Neural cell (in vitro differentiated cells): ENCODE measurements around the gene SLC51A. TPM values are rescaled to one million over a fixed set of nuclear protein-coding genes. Genes with fewer than 3 reads are reported as not detected.

ENCODE experiments used
- H2AFZ ChIP-seq: fragments of 200-600, 300-800 bp; sonication (generic), shearing (Covaris generic); 2 replicates; pipeline ENCODE4 v1.6.0; 2014; ENCODE audit warnings: low read depth, mild to moderate bottlenecking, antibody characterized with exemption, low read length, moderate library complexity
- H3F3A ChIP-seq: fragments of 200-600 bp; shearing (Covaris generic); 2 replicates; pipeline ENCODE4 v1.6.1; 2016; ENCODE audit warnings: mild to moderate bottlenecking, moderate library complexity, mixed read lengths, antibody characterized with exemption, low read length; ENCODE audit not compliant: insufficient read depth, poor library complexity, severe bottlenecking
- H3K27ac ChIP-seq: fragments of 200-600, 300-800 bp; sonication (generic), shearing (Covaris generic); 2 replicates; pipeline ENCODE4 v1.5.1; 2014; ENCODE audit warnings: mild to moderate bottlenecking, low read length, moderate library complexity
- H3K27me3 ChIP-seq: fragments of 300-800, 200-600 bp; sonication (generic), shearing (Covaris generic); 2 replicates; pipeline ENCODE4 v1.6.0; 2014; ENCODE audit warnings: mild to moderate bottlenecking, low read depth, low read length, moderate library complexity; ENCODE audit not compliant: insufficient read depth
- H3K36me3 ChIP-seq: fragments of 300-800, 200-600 bp; sonication (generic), shearing (Covaris generic); 2 replicates; pipeline ENCODE4 v1.5.1; 2014; ENCODE audit warnings: mild to moderate bottlenecking, antibody characterized with exemption, low read length, moderate library complexity; ENCODE audit not compliant: insufficient read depth
- H3K4me2 ChIP-seq: fragments of 300-800, 200-600 bp; sonication (generic), shearing (Covaris generic); 2 replicates; pipeline ENCODE4 v1.6.0; 2014; ENCODE audit warnings: mild to moderate bottlenecking, low read length
- H3K4me3 ChIP-seq: fragments of 300-800, 200-600 bp; sonication (generic), shearing (Covaris generic); 2 replicates; pipeline ENCODE4 v1.5.1; 2014; ENCODE audit warnings: mild to moderate bottlenecking, low read length, moderate library complexity
- H3K79me2 ChIP-seq: fragments of 200-600 bp; shearing (Covaris generic); replicated peaks from 2 replicates; pipeline ENCODE4 v1.6.0; 2014; ENCODE audit warnings: mild to moderate bottlenecking, low read length, moderate library complexity; ENCODE audit not compliant: insufficient read depth
- H3K9ac ChIP-seq: fragments of 300-800, 200-600 bp; sonication (generic), shearing (Covaris generic); 2 replicates; pipeline ENCODE4 v1.6.1; 2016; ENCODE audit warnings: mild to moderate bottlenecking, low read length, mixed read lengths
- H3K9me2 ChIP-seq: fragments of 200-600 bp; shearing (Covaris generic); 2 replicates; pipeline ENCODE4 v1.6.1; 2016; ENCODE audit warnings: mild to moderate bottlenecking, low read length, mixed read lengths; ENCODE audit not compliant: insufficient read depth
- H3K9me3 ChIP-seq: fragments of 200-600, 300-800 bp; sonication (generic), shearing (Covaris generic); 2 replicates; pipeline ENCODE4 v1.6.1; 2016; ENCODE audit warnings: mild to moderate bottlenecking, mixed run types, low read length, moderate library complexity, mixed read lengths
- H4K20me1 ChIP-seq: fragments of 200-600 bp; shearing (Covaris generic); 2 replicates; pipeline ENCODE4 v1.6.1; 2016; ENCODE audit warnings: mild to moderate bottlenecking, mixed run types; ENCODE audit not compliant: insufficient read depth
- CTCF ChIP-seq: fragments of 450-650 bp; IDR thresholded peaks from 2 replicates; pipeline ENCODE4 v1.5.1; 2014; ENCODE audit warnings: antibody characterized with exemption, mild to moderate bottlenecking, moderate library complexity; ENCODE audit not compliant: poor library complexity, severe bottlenecking
- EP300 ChIP-seq: fragments of 450-650 bp; conservative IDR thresholded peaks from 2 replicates; pipeline ENCODE4 v1.6.1; 2014; ENCODE audit warnings: antibody characterized with exemption, mild to moderate bottlenecking, moderate library complexity; ENCODE audit not compliant: poor library complexity, severe bottlenecking
- EZH2 ChIP-seq: fragments of 200-600, 300-800 bp; shearing (Covaris generic), sonication (generic); IDR thresholded peaks from 2 replicates; pipeline ENCODE4 v1.6.1; 2014; ENCODE audit warnings: antibody characterized with exemption, low read length, borderline replicate concordance, mild to moderate bottlenecking; ENCODE audit not compliant: insufficient read depth, poor library complexity, severe bottlenecking
- MXI1 ChIP-seq: fragments of 450-650 bp; conservative IDR thresholded peaks from 2 replicates; pipeline ENCODE4 v1.6.1; 2014; ENCODE audit warnings: antibody characterized with exemption, mild to moderate bottlenecking; ENCODE audit not compliant: poor library complexity, severe bottlenecking
- POLR2AphosphoS5 ChIP-seq: IDR thresholded peaks from 2 replicates; pipeline ENCODE4 v1.6.1; 2012
- RAD21 ChIP-seq: fragments of 450-650 bp; conservative IDR thresholded peaks from 2 replicates; pipeline ENCODE4 v1.6.1; 2014; ENCODE audit warnings: antibody characterized with exemption, mild to moderate bottlenecking, moderate library complexity
- SMC3 ChIP-seq: fragments of 450-650 bp; conservative IDR thresholded peaks from 2 replicates; pipeline ENCODE4 v1.6.1; 2014; ENCODE audit warnings: antibody characterized with exemption, mild to moderate bottlenecking, moderate library complexity; ENCODE audit not compliant: poor library complexity
- TAF1 ChIP-seq: IDR thresholded peaks from 2 replicates; pipeline ENCODE4 v1.6.1; 2012; ENCODE audit warnings: low read depth
- polyA plus RNA-seq: library from polyadenylated mRNA; depleted of rRNA; stranded (reverse); fragments of >200 nt; gene quantifications from 2 replicates; pipeline ENCODE4 v1.2.3, GENCODE V29; 2014
- TF ChIP-seq, protein P1 (sequence below): IDR thresholded peaks from 2 replicates; pipeline ENCODE4 v1.6.1; 2012; ENCODE audit warnings: borderline replicate concordance

SLC51A gene
- polyA plus RNA-seq, 1 donor from 2014 or later = not detected

DNA sequence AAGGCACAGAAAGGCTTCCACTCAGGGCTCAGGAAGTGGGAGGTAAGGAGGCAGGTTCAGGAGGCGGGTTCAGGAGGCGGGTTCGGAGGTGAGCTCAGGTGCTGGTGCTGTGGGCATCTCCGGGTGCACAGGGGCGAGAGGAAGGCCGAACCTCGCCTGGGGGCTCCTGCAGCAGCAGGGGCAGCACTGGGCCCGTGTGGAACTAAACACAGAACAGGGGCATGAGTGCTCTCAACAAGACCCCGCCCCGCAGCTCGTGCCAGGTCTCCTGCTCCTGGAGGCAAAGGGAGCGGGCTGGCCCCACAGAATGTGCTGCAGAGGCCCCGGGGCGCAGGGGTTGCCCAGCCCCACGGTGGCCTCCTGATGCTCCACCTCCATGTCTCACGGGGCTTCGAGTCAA is 18.8 kb upstream of the SLC51A start:
- Histone ChIP-seq H3K9me2 (no peaks in the 10 kb centered on the region), H2AFZ (no peak overlapping the region), H3K9ac (no peak overlapping the region), H4K20me1 (no peaks in the 10 kb centered on the region), H3K9me3 (no peaks in the 10 kb centered on the region), H3F3A (no peaks in the 10 kb centered on the region), H3K4me2 (no peak overlapping the region), H3K27ac (no peak overlapping the region), H3K27me3 (no peaks in the 10 kb centered on the region), H3K4me3 (no peak overlapping the region), H3K36me3 (no peaks in the 10 kb centered on the region), H3K79me2 (no peaks in the 10 kb centered on the region)
- TF ChIP-seq RAD21 (no peak), POLR2AphosphoS5 (no peak), TAF1 (no peak), SMC3 (no peak), MXI1 (no peak), EP300 (no peak), CTCF (no peak), EZH2 (no peak)
- TF ChIP-seq, protein P1, sequence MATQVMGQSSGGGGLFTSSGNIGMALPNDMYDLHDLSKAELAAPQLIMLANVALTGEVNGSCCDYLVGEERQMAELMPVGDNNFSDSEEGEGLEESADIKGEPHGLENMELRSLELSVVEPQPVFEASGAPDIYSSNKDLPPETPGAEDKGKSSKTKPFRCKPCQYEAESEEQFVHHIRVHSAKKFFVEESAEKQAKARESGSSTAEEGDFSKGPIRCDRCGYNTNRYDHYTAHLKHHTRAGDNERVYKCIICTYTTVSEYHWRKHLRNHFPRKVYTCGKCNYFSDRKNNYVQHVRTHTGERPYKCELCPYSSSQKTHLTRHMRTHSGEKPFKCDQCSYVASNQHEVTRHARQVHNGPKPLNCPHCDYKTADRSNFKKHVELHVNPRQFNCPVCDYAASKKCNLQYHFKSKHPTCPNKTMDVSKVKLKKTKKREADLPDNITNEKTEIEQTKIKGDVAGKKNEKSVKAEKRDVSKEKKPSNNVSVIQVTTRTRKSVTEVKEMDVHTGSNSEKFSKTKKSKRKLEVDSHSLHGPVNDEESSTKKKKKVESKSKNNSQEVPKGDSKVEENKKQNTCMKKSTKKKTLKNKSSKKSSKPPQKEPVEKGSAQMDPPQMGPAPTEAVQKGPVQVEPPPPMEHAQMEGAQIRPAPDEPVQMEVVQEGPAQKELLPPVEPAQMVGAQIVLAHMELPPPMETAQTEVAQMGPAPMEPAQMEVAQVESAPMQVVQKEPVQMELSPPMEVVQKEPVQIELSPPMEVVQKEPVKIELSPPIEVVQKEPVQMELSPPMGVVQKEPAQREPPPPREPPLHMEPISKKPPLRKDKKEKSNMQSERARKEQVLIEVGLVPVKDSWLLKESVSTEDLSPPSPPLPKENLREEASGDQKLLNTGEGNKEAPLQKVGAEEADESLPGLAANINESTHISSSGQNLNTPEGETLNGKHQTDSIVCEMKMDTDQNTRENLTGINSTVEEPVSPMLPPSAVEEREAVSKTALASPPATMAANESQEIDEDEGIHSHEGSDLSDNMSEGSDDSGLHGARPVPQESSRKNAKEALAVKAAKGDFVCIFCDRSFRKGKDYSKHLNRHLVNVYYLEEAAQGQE = no peak

DNA sequence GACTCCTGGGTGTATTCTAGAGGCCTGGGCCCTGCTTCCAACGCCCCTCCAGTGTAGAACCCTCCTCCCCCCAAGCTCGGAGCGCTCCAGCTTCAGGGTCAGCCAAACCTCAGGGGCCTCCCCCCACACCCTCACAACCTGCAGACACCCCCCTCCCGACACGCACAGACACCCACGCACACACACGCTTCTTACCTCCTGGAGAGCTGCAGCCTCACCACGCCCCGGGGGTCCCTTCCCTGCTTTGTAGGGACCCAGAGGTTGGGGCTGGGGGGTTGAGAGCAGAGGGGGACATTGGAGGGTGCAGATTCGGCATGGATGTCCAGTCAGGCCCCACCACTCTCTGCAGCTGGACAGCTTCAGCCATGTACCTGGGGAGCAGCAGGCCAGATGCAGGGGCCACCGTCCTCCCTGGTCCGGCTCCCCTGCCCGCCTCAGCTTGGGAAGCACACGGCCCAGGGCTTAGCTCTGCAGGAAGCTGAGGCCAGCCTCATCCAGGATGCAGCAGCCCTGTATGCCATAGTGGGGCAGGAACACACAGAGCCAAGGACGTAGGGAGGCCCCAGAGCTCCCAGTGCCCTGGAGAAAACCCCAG is 18.2 kb upstream of the SLC51A start:
- no peaks in the 10 kb centered on the region for H3K27me3 ChIP-seq
- H3K9ac ChIP-seq = no peak overlapping the region
- no peak overlapping the region for H3K4me2 ChIP-seq
- H3K9me2 ChIP-seq = no peaks in the 10 kb centered on the region
- H4K20me1 ChIP-seq = no peaks in the 10 kb centered on the region
- H3F3A ChIP-seq = no peaks in the 10 kb centered on the region
- H3K9me3 ChIP-seq = no peaks in the 10 kb centered on the region
- no peaks in the 10 kb centered on the region for H3K79me2 ChIP-seq
- H2AFZ ChIP-seq = no peak overlapping the region
- H3K36me3 ChIP-seq = no peaks in the 10 kb centered on the region
- no peak overlapping the region for H3K4me3 ChIP-seq
- TF ChIP-seq EP300 = no peak
- TF ChIP-seq RAD21 = no peak
- TF ChIP-seq, protein P1 = no peak
- no peak for TF ChIP-seq SMC3
- TF ChIP-seq TAF1 = no peak
- no peak for TF ChIP-seq MXI1
- no peak for TF ChIP-seq CTCF
- no peak for TF ChIP-seq POLR2AphosphoS5
- TF ChIP-seq EZH2 = no peak
- no peak overlapping the region for H3K27ac ChIP-seq
